ENCODE data around the gene FAM53A.

The FAM53A gene

GRCh38 chr4:1639299-1639868, 44.7 kb downstream of the FAM53A start:
- ATAC-seq: no peak

DNA sequence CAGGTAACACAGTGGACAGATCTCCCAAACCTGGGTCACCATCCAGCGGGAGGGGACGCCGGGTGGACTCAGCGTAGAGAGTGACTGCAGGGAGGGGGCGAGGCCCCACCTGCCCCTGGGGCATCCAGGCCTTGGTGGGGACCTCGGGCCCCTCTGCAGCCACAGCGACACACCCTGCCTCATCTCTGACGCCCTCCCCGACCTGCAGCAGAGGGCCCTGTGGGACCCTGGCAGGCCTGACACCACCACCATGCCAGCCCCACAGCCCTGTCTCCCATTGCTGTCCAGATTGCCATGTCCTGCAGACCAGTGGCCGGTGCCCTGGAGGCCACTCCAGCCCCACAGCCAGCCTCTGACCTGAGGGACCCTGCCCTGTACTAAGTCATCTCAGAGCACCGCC, 45.2 kb downstream of the FAM53A start:
- ATAC-seq: no peak

DNA sequence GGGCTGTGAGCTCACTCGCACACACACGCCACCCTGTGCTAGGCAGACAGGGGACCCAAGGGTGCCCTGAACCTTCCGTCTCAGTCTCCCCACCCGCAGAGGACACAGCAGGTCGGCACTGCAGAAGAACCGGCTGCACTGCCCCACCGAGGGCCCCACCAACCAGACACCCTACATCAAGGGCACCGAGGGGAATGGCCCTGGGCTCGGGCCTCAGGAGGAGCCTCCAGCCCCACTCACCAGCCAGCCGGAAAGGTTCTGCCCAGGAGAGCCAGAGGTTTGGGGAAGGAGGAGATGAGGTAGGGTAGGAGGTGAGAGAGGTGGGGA, 45.9 kb downstream of the FAM53A start:
- ATAC-seq: no peak

DNA sequence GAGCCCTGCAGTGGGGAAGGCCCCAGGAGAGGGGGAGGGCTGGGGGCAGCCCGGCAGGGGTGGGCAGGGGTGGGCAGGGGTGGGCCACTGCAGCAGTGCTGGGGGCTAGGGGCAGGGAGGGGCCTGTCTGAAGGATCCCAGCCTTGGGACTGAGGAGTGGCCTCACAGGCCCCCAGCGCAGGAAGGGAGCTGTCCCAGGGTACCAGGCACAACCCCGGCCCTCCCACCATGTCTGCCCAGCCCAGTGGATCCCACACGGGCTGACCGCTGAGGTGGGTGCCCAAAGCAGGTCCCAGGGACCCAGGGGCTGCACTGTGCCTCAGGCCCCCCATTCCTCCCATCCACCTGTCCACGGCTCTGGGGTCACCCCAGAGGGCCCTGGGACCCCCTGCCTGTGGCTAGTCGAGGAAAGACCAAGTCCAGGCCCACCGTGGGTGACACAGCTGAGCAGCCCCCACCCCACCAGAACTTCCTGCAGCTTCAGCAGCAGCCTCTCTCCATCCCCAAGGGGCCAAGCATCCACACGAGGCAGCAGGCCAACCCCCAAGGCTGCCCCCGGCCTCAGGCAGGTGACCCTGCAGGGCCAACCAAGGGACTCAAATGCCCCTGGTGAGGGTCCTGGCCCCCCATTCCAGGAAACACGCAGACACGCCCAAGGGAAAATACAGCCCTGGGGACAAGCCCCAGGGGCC, 46.4 kb downstream of the FAM53A start:
- no peak for ATAC-seq

GRCh38 chr4:1636490-1637211, 47.5 kb downstream of the FAM53A start:
- no peak for ATAC-seq

DNA sequence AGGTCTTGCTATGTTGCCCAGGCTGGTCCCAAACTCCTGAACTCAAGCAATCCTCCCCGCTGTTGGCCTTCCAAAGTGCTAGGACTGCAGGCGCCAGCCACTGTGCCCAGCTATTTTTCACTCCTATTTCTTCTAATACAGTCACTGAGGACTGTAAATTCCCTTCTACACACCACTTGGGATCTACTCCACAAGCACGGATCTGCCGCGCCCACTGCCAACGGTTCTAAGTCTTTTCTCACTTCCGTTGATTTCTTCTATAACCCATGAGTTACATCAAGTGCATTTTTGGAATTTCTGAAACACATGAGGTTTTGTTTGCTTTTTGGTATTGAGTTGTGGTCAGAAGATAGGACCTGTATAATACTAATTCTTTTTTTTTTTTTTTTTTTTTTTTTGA, 48.6 kb downstream of the FAM53A start:
- ATAC-seq: no peak

GRCh38 chr4:1633993-1634392, 50.1 kb downstream of the FAM53A start:
- no peak for ATAC-seq

- ATAC-seq: no peak
These were observed 51.7 kb downstream of the FAM53A start for GRCh38 chr4:1632109-1633104.

DNA sequence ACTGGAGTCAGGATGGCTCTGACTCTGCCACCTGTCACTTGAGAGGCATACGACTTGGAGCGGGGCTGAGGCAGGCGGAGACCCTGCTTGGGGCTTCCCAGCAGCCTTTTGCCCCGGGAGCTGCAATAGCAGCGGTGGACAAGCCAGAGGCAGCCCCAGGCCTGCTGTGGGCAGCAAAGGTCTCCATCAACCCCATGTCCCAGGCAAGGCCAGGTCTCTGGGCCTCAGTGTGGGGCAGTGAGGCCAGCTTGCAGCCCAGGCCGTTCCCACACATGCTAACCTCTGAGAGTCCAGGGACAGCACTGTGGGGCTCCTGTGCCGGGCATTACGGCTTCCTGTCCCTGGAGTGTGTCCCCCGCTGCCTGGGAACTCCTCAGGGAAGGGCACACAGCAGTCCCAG, 53.0 kb downstream of the FAM53A start:
- ATAC-seq: no peak

GRCh38 chr4:1630266-1630665, 53.8 kb downstream of the FAM53A start:
- no peak for ATAC-seq

GRCh38 chr4:1629699-1630083, 54.4 kb downstream of the FAM53A start:
- no peak for ATAC-seq

DNA sequence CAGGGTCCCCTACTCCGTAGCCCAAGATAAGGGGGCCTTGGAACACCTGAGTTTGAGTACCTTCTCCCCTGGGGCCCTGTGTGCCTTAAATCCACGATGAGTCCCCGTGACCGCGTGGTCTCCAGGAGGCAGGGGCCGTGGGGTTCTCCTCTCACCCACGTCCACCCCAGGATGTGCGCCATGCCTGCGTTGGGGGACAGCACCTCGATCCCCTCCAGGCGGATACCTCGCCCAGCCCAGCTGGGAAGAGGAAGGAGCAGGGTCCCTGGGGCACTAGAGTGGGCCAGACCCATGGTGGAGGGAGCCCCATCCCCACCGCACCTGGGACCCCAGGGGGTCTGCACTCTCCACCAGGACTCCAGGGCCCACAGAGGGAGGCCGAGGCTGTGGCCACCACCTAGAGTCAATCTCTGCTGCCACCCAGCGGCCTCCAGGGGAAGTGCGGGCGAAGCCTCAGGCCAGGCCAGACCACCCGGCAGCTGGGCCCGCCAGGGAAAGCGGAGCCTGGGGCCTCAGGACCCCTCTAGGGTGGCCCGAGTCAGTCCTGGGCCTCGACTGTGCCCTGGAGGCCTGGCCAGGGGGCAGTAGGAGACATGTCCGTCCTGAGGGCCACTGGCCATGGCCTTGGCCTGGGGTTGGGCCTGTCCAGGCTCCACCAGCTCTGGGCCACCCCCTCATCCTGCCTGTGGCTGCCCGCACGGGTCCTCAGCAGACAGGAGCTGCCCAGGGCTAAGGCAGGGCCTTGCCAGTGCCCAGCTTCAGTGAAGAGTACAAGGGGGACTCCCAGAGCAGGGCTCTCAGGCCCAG, 55.0 kb downstream of the FAM53A start:
- peak; percentile 51 to 69 for ATAC-seq

- ATAC-seq: no peak
These were observed 56.4 kb downstream of the FAM53A start for GRCh38 chr4:1627417-1628313.

DNA sequence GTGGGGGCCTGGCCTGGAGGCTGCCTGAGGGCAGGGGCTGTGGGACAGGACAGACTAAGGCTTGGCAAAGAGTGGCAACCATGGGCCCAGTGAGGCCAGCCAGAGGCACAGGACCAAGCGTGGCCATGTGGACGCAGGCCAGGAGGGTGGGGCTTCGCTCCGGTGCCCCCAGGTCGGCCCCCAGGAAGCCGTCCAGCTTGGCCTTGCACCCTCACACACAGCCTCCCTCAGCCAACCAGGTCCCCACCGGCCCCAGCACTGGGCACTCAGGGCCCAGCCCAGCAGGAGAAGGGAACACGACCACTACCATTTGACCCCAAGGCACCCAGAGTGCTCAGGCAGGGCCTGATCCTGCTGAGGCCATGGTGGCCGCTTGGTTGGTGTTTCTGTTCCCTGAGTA, 57.2 kb downstream of the FAM53A start:
- no peak for ATAC-seq

DNA sequence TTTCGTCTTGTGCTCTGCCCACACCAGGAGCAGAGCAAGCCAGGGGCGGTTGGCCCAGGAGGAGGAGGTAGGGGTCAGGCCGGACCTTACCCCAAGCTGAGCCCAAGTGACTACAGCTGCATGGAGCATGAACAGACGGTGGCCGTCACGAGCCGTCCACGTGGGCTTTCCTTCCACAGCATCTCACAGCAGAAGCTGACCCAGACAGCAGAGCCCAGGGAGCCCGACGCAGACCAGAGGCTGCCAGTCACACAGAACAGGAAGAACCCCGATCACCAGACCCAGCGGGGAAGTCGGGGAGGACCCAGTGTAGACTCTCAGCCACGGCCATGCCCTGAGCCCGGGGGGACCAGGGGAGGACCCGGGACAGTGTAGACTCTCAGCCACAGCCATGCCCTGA, 58.0 kb downstream of the FAM53A start:
- no peak for ATAC-seq

DNA sequence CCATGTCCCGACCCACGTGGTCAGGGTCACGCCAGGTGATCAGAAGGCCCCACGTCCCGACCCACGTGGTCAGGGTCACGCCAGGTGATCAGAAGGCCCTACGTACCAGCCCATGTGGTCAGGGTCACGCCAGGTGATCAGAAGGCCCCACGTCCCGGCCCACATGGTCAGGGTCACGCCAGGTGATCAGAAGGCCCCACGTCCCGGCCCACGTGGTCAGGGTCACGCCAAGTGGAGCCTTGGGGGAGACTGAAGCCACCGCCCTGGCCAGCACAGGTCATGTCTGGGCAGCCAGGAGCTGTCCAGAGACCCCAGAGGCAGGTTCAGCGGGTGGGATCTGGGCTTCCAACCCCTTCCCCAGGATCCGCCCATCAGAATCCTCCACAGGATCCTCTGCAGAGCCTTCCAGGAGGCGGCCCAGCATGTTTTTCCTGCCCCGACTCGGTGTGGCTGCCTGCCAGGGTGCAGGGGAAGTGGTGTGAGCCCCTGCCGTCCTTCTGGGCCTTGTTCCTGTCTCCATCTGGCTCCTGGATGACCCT, 58.4 kb downstream of the FAM53A start:
- no peak for ATAC-seq

GRCh38 chr4:1624519-1624910, 59.6 kb downstream of the FAM53A start:
- no peak for ATAC-seq

- ATAC-seq: no peak
These were observed 60.1 kb downstream of the FAM53A start for GRCh38 chr4:1623821-1624518.

DNA sequence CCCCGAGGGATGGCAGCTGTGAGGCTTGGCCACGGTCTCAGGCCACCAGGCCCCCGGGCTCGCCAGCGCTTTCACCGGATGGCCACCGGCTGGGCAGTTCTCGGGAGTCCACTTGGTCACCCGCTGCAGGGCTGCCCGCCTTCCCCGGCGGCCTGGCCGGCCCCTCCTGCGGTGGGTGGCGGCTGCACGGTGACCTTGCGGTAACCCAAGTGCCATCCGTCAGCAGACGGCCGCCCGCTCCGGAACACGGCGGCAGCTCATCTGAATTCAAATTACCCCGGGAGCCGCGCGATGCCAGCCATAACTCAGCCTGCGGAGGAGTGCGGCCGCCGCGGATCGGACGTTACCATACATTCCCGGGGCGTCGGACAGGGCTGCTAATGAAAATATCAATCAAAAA, 60.7 kb downstream of the FAM53A start:
- ATAC-seq: no peak

DNA sequence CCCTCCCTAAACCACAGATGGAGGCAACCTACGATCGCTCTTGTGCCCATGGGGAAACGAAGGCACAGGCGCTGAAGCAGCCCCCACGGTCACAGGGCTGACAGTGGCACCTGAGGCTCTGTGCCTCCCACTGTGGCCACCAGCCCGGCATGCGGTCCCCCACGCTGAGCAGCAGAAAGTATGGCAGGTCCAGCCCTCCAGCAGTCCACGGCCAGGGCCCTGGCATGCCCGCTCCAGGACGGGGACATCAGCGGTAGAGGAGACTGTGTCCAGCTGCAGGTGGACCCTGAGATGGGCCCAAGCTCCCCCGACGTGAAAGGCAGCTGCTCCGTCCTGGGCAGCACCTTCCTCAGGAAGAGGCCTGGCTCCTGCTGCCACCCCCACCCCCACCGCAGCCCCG, 61.2 kb downstream of the FAM53A start:
- ATAC-seq: no peak
